ENCODE measurements around the gene CDH4. TPM values are rescaled to one million over a fixed set of nuclear protein-coding genes. Genes with fewer than 3 reads are reported as not detected.
A peak's percentile ranks its signal among the peaks of the same experiment; 100 is the strongest.

The CDH4 gene
- total RNA-seq, 1 donor from 2014 or later: 2.9 TPM

DNA sequence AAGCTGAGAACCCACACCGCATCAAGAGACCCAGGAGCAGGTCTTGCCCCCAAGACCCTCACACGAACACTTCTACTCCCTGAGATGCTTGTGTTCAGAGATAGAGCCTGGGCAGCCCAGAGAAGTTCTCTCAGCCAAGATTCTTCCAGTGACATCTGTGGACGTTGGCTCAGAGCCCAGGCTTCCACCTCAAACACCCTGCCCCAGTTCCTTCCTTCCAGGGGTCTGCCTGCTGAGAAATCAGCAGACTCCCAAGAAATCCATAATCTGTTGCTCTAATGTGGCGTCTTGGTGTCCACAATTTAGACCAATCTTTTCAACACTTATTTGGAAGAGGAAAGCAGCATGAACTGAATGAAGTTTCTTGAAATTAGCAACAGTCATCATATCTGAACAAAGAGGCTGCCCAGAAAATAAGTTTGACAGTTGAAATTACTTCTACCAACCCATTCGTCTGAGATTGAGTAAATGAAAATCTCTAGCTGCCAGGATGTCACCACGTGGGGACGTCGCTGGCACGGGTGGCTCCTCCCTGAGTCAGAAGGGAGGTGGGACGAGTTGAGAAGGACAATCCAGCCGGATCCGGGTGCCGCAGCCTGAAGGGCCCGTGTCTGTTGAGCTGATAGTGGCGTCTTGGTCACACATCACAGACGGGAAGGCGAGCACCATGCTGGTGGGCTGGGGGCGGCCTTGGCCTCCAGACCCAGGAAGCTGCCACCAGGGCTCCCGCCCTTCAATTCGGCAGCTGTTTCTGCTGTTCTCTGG lies 412.7 kb downstream of the CDH4 start:
- H3K27ac Mint-ChIP-seq: no peak overlapping the region
- H3K4me1 Mint-ChIP-seq: peaks cover 26% of the 10 kb centered on the region
- Histone ChIP-seq H3K4me3 (no peak overlapping the region), H3K79me2 (ENCODE audit: low read depth) (no peaks in the 10 kb centered on the region), H3K36me3 (no peaks in the 10 kb centered on the region), H3K4me2 (no peak overlapping the region), H3K9ac (no peak overlapping the region), H3K9me3 (ENCODE audit: low read depth) (no peaks in the 10 kb centered on the region), H3K27ac (no peak overlapping the region), H4K20me1 (ENCODE audit: low read depth) (no peaks in the 10 kb centered on the region), H2AFZ (replicated peaks) (no peak overlapping the region), H3K27me3 (no peaks in the 10 kb centered on the region), H3F3A (ENCODE audit: low read depth) (no peaks in the 10 kb centered on the region), H3K4me1 (peaks cover 3% of the 10 kb centered on the region)
- DNase-seq (ENCODE audit: low spot score): no peak
- H3K36me3 Mint-ChIP-seq: no peaks in the 10 kb centered on the region
- no peaks in the 10 kb centered on the region for H3K9me3 Mint-ChIP-seq
- no peak overlapping the region for H3K4me3 Mint-ChIP-seq
- TF ChIP-seq, protein P1, sequence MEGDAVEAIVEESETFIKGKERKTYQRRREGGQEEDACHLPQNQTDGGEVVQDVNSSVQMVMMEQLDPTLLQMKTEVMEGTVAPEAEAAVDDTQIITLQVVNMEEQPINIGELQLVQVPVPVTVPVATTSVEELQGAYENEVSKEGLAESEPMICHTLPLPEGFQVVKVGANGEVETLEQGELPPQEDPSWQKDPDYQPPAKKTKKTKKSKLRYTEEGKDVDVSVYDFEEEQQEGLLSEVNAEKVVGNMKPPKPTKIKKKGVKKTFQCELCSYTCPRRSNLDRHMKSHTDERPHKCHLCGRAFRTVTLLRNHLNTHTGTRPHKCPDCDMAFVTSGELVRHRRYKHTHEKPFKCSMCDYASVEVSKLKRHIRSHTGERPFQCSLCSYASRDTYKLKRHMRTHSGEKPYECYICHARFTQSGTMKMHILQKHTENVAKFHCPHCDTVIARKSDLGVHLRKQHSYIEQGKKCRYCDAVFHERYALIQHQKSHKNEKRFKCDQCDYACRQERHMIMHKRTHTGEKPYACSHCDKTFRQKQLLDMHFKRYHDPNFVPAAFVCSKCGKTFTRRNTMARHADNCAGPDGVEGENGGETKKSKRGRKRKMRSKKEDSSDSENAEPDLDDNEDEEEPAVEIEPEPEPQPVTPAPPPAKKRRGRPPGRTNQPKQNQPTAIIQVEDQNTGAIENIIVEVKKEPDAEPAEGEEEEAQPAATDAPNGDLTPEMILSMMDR (IDR thresholded peaks at IDR 0.05): no peak
- TF ChIP-seq EZH2 (IDR thresholded peaks at IDR 0.05): no peak
- no peak for TF ChIP-seq EZH2phosphoT487 (IDR thresholded peaks at IDR 0.05)
- peaks cover 2% of the 10 kb centered on the region for H3K27me3 Mint-ChIP-seq (ENCODE audit: insufficient read depth, low read depth)

DNA sequence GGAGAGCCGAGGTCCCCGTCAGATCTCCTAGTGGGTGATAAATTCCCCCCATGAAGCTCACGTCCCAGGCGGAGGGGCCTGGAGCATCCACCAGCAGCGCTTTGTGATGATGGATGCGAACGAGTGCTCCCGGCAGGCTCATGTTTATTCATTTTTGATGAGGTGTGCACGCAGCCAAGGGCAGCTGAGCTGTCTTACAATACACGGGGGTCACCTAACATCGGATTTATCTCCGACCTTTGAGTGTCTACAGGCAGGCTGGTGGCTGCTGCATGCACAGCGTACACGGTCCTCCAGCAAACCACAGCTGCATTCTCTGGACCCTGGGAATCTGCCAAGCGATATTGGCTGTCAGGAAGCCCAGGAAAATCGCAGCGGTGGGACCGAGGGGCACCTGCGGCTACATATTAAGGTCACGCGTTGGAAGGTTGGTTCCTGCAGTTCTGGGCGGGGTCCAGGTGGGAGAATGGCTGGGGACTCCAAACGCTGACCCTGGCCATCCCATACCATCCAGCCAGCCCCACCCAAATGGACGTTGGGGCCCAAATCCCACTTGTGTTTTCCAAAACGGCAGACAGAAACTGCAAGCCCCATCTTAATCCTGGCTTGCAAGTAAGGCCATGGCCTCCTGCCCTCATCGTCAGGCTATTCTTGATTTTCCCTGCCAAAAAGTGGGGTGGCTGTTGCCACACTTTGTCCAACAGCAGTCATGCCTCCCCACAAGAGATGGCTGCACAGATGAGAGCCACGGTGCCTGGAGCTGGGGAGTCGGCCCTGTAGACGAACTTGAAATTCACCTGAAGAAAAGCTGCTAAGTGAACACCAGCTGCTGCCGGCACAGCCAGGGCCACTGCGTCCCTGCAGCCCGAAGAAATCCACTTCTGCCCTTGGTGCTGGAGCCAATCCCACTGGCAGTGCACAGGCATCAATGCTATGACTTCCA lies 413.7 kb downstream of the CDH4 start:
- Histone ChIP-seq H3K4me2 (no peak overlapping the region), H3K79me2 (ENCODE audit: low read depth) (no peaks in the 10 kb centered on the region), H3K9me3 (ENCODE audit: low read depth) (no peaks in the 10 kb centered on the region), H4K20me1 (ENCODE audit: low read depth) (no peaks in the 10 kb centered on the region), H3K4me1 (no peaks in the 10 kb centered on the region), H3K4me3 (no peak overlapping the region), H3K27me3 (no peaks in the 10 kb centered on the region), H3K27ac (no peak overlapping the region), H3K9ac (no peak overlapping the region), H2AFZ (replicated peaks) (no peak overlapping the region), H3F3A (ENCODE audit: low read depth) (no peaks in the 10 kb centered on the region), H3K36me3 (no peaks in the 10 kb centered on the region)
- Mint-ChIP-seq H3K27me3 (ENCODE audit: insufficient read depth, low read depth) (peaks cover 3% of the 10 kb centered on the region), H3K9me3 (peaks cover 2% of the 10 kb centered on the region), H3K27ac (peak overlapping the region; percentile 53), H3K4me1 (peaks cover 16% of the 10 kb centered on the region), H3K36me3 (no peaks in the 10 kb centered on the region), H3K4me3 (no peak overlapping the region)
- TF ChIP-seq, protein P1 (IDR thresholded peaks at IDR 0.05): no peak
- TF ChIP-seq EZH2phosphoT487 (IDR thresholded peaks at IDR 0.05) (no peak), EZH2 (IDR thresholded peaks at IDR 0.05) (no peak)
- no peak for DNase-seq (ENCODE audit: low spot score)

DNA sequence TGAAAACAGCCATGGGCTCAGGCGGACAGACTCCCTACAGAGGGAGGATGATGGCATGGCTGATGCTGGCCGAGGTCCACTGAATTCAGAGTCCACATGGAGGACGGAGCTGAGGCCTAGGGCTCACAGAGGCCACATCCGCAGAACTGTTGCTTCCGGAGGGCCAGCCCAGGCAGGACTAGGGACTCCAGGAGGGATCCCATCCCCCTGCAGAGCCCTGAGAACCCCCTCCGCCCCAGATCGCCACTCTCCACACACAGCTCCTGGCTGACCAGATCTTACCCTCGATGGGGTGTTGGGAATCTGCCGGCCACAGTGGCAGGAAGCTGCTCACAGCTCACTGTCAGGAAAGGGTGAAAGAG lies 414.4 kb downstream of the CDH4 start:
- H3K4me1 ChIP-seq: no peaks in the 10 kb centered on the region
- Mint-ChIP-seq H3K4me1 (peaks cover 16% of the 10 kb centered on the region), H3K27me3 (ENCODE audit: insufficient read depth, low read depth) (peaks cover 5% of the 10 kb centered on the region), H3K27ac (no peak overlapping the region), H3K9me3 (peaks cover 2% of the 10 kb centered on the region), H3K4me3 (no peak overlapping the region), H3K36me3 (no peaks in the 10 kb centered on the region)
- H3K27ac ChIP-seq: no peak overlapping the region
- H2AFZ ChIP-seq (replicated peaks): no peak overlapping the region
- H3K9me3 ChIP-seq (ENCODE audit: low read depth): no peaks in the 10 kb centered on the region
- H3K4me3 ChIP-seq: no peak overlapping the region
- no peaks in the 10 kb centered on the region for H4K20me1 ChIP-seq (ENCODE audit: low read depth)
- no peaks in the 10 kb centered on the region for H3K79me2 ChIP-seq (ENCODE audit: low read depth)
- no peak overlapping the region for H3K9ac ChIP-seq
- H3F3A ChIP-seq (ENCODE audit: low read depth): no peaks in the 10 kb centered on the region
- TF ChIP-seq EZH2 (IDR thresholded peaks at IDR 0.05) (no peak), EZH2phosphoT487 (IDR thresholded peaks at IDR 0.05) (no peak)
- H3K36me3 ChIP-seq: no peaks in the 10 kb centered on the region
- no peaks in the 10 kb centered on the region for H3K27me3 ChIP-seq
- H3K4me2 ChIP-seq: no peak overlapping the region
- DNase-seq (ENCODE audit: low spot score): no peak

All from neural progenitor cell (in vitro differentiated cells).